GM12892 (cell line): ENCODE results near the gene MAX.

Source experiments
- POLR2A ChIP-seq: IDR thresholded peaks from 2 replicates; pipeline ENCODE4 v1.6.1; 2011; ENCODE audit warnings: low read depth, low read length, control low read depth
- POLR2AphosphoS5 ChIP-seq: IDR thresholded peaks from 2 replicates; pipeline ENCODE4 v1.6.1; 2011; ENCODE audit warnings: low read depth, low read length, control low read depth
- TAF1 ChIP-seq: IDR thresholded peaks from 2 replicates; pipeline ENCODE4 v1.6.1; 2011; ENCODE audit warnings: low read depth, mild to moderate bottlenecking, control low read depth, low read length, borderline replicate concordance

- no peak for TF ChIP-seq POLR2A
- no peak for TF ChIP-seq POLR2AphosphoS5
- no peak for TF ChIP-seq TAF1
Observed at GRCh38 chr14:65032319-65032718, 70.0 kb downstream of the MAX start.
